ENCODE data around the gene THRA. TPM values are rescaled to one million over a fixed set of nuclear protein-coding genes. Genes with fewer than 3 reads are reported as not detected.
A peak's percentile ranks its signal among the peaks of the same experiment; 100 is the strongest.

The THRA gene
- total and polyA plus RNA-seq, 9 of the 15 experiments (the other 6 are each of a cell fraction or from before 2014, with no cell fraction given): 0.34 to 23.4 (median 12.7) TPM

DNA sequence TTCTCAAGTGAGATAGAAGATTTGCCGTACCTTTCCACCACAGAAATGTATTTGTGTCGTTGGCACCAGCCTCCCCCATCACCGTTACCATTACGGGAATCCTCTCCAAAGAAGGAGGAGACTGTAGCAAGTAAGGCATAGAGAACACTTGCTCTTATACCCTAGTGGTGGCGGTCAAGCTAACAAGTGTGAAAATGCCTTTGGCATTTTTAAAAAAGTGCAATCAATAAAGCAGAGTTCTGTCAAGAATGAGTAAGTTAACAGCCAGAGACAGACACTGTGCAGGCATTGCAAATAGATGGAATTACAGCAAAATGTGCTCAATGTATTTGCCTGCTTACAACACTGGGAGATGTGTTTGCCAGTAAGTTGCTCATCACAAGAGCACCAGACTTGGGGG is 66.7 kb downstream of the THRA start:
- POLR2A ChIA-PET: interaction anchor here (1.1 to 1.2 kb wide), 2 partner anchors 17 to 18 kb away, joined by 3 read pairs; no protein-coding TSS in a partner anchor
- no peaks in the 10 kb centered on the region for H3K9me1 ChIP-seq (ENCODE audit: control insufficient read depth, insufficient read depth, low read length)

More for the DNA sequence above, 66.7 kb downstream of the THRA start:
- CTCF ChIA-PET (ENCODE audit: low intra/inter-chr PET ratio): no interaction called here
- Histone ChIP-seq H3K79me2 (ENCODE audit: control insufficient read depth, insufficient read depth, low read length) (peaks cover 33% of the 10 kb centered on the region), H3K9ac (ENCODE audit: insufficient read depth in 1 of 2, low read depth in 2 of 2, low read length in 2 of 2) (no peak overlapping the region), H3K27ac (ENCODE audit: extremely low read depth, low read depth, low read length) (no peak overlapping the region), H3K27me3 (ENCODE audit: control insufficient read depth in 2 of 2, insufficient read depth in 2 of 2, low read length in 2 of 2) (no peaks in the 10 kb centered on the region), H3K36me3 (ENCODE audit: control insufficient read depth, insufficient read depth, low read length) (peaks cover 95% of the 10 kb centered on the region), H3K9me3 (replicated peaks; ENCODE audit: control insufficient read depth, insufficient read depth, low read depth, low read length) (no peaks in the 10 kb centered on the region), H3K4me3 (no peak overlapping the region), H3K4me1 (replicated peaks in 1 of 2; ENCODE audit: control insufficient read depth in 2 of 2, insufficient read depth in 2 of 2, low read length in 2 of 2) (peaks cover 0 to 5% of the 10 kb centered on the region in 2 experiments; a peak in 2 of 5 replicates), H2AFZ (ENCODE audit: low read depth, low read length) (no peak overlapping the region), H4K20me1 (replicated peaks; ENCODE audit: control insufficient read depth, insufficient read depth, low read length) (no peaks in the 10 kb centered on the region), H3K4me2 (ENCODE audit: insufficient read depth, low read length) (no peak overlapping the region)
- ATAC-seq (no peak), FAIRE-seq (no peak), DNase-seq (ENCODE audit: extremely low read depth in 1 of 4, low spot score in 3 of 4) (no peak)
- 100% methylated on average over 5 of the region's 5 CpGs for WGBS (ENCODE audit: insufficient coverage, low coverage, missing lambda C conversion rate)
- intact Hi-C loops (cut with micrococcal nuclease) (no loop called here), in situ Hi-C loops (cut with MboI) (no loop called here)
- TF ChIP-seq, protein P1, sequence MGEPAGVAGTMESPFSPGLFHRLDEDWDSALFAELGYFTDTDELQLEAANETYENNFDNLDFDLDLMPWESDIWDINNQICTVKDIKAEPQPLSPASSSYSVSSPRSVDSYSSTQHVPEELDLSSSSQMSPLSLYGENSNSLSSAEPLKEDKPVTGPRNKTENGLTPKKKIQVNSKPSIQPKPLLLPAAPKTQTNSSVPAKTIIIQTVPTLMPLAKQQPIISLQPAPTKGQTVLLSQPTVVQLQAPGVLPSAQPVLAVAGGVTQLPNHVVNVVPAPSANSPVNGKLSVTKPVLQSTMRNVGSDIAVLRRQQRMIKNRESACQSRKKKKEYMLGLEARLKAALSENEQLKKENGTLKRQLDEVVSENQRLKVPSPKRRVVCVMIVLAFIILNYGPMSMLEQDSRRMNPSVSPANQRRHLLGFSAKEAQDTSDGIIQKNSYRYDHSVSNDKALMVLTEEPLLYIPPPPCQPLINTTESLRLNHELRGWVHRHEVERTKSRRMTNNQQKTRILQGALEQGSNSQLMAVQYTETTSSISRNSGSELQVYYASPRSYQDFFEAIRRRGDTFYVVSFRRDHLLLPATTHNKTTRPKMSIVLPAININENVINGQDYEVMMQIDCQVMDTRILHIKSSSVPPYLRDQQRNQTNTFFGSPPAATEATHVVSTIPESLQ (CRISPR knock-in tag; IDR thresholded peaks at IDR 0.05): no peak
- TF ChIP-seq, protein P2, sequence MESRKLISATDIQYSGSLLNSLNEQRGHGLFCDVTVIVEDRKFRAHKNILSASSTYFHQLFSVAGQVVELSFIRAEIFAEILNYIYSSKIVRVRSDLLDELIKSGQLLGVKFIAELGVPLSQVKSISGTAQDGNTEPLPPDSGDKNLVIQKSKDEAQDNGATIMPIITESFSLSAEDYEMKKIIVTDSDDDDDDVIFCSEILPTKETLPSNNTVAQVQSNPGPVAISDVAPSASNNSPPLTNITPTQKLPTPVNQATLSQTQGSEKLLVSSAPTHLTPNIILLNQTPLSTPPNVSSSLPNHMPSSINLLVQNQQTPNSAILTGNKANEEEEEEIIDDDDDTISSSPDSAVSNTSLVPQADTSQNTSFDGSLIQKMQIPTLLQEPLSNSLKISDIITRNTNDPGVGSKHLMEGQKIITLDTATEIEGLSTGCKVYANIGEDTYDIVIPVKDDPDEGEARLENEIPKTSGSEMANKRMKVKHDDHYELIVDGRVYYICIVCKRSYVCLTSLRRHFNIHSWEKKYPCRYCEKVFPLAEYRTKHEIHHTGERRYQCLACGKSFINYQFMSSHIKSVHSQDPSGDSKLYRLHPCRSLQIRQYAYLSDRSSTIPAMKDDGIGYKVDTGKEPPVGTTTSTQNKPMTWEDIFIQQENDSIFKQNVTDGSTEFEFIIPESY (CRISPR knock-in tag; IDR thresholded peaks at IDR 0.05): peak; percentile 98
- BruUV-seq (replicated peaks): TSS peak; percentile 18

Measured in K562 (cell line).